ENCODE measurements around the gene CHST15.
A peak's percentile ranks its signal among the peaks of the same experiment; 100 is the strongest.

CHST15 gene

DNA sequence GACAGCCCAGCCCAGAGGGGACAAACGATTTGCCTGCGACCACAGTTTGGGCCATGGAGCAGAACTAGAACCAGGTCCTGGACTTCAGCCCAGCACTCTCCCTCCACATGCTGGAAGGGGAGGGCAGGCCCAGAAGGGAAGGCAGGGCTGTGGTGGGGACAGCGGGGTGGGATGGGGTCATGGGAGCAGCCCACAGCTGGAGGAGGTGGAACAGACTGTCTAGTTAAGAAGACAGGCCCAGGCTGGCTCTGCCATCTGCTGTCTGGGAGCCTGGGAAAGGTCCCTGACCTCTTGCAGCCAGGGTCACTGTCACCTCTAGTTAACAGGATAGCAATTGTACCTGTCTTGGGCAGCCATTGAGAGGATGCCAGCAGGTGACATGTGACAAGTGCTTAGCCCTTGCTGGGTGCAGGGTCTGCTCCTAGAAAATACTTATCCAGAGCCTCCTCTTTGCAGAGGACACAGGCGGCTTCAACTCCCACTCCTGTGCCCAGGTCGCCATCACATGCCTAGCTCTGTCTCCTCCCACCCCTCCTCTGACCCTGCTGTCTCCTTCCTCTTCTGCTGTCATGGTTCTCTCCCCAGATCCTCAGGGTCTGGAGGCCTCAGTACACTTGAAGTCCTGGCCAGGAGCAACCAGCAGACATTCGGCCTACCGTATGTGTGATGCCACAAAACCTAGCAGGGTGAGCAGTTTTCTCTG is 37.0 kb upstream of the CHST15 start:
- intact Hi-C loops (cut with DNase I; ENCODE audit: low total_unique reads): no loop called here
- no peak for DNase-seq
- no peaks in the 10 kb centered on the region for H3K9me3 ChIP-seq
- no peaks in the 10 kb centered on the region for H3K27me3 ChIP-seq
- TF ChIP-seq, protein P1, sequence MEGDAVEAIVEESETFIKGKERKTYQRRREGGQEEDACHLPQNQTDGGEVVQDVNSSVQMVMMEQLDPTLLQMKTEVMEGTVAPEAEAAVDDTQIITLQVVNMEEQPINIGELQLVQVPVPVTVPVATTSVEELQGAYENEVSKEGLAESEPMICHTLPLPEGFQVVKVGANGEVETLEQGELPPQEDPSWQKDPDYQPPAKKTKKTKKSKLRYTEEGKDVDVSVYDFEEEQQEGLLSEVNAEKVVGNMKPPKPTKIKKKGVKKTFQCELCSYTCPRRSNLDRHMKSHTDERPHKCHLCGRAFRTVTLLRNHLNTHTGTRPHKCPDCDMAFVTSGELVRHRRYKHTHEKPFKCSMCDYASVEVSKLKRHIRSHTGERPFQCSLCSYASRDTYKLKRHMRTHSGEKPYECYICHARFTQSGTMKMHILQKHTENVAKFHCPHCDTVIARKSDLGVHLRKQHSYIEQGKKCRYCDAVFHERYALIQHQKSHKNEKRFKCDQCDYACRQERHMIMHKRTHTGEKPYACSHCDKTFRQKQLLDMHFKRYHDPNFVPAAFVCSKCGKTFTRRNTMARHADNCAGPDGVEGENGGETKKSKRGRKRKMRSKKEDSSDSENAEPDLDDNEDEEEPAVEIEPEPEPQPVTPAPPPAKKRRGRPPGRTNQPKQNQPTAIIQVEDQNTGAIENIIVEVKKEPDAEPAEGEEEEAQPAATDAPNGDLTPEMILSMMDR (IDR thresholded peaks at IDR 0.05): no peak
- no peak overlapping the region for H3K4me3 ChIP-seq
- peaks cover 0 to 6% (median 2%) of the 10 kb centered on the region in 4 donors for H3K4me1 ChIP-seq
- H3K27ac ChIP-seq: no peak overlapping the region
- no peaks in the 10 kb centered on the region for H3K36me3 ChIP-seq

DNA sequence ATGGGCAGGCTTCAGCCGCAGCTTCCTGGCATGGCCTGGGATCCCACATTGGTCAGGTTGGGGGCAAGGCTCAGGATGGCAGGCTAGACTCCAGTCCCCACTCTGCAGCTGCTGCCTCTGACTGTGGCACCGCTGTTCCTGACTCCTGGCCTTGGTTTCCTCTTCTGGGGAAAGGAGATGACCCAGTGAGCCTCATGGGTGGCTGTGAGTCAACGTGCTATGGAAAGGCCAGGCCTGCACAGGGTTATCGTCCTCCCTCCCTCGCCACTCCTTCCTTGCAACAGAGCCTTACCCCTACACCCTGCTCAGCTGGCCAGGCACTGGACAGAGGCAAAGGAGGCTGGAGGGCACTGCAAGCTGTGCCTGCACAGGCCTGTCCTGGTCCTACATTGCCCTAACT is 36.1 kb upstream of the CHST15 start:
- Histone ChIP-seq H3K4me1 (peaks cover 0 to 6% (median 2%) of the 10 kb centered on the region in 4 donors), H3K4me3 (no peak overlapping the region), H3K27me3 (no peaks in the 10 kb centered on the region), H3K36me3 (no peaks in the 10 kb centered on the region), H3K9me3 (no peaks in the 10 kb centered on the region), H3K27ac (no peak overlapping the region)
- TF ChIP-seq, protein P1 (IDR thresholded peaks at IDR 0.05): no peak
- DNase-seq: peak in 1 of 2 donors; percentile 38
- intact Hi-C loops (cut with DNase I; ENCODE audit: low total_unique reads): no loop called here

DNA sequence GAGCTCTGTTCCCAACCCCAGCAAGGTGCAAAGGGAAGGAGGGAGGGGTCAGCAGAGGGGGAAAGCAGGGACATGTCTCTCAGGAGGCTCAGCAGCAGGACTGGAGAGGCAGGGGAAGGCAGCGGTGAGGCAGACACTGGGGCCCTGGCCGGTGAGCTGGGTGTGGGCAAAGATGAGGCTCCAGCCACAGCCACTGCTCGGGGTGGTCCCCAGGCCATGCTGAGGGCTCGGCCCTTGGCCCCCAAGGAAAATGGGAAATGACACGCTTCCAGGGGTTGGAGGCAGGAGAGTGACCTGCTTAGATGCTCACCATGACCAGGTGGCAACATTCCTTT is 35.4 kb upstream of the CHST15 start:
- no peaks in the 10 kb centered on the region for H3K36me3 ChIP-seq
- H3K9me3 ChIP-seq: no peaks in the 10 kb centered on the region
- H3K4me1 ChIP-seq: peaks cover 0 to 6% (median 2%) of the 10 kb centered on the region in 4 donors
- TF ChIP-seq, protein P1 (IDR thresholded peaks at IDR 0.05): no peak
- H3K27me3 ChIP-seq: no peaks in the 10 kb centered on the region
- no peak overlapping the region for H3K4me3 ChIP-seq
- intact Hi-C loops (cut with DNase I; ENCODE audit: low total_unique reads): no loop called here
- no peak for DNase-seq
- no peak overlapping the region for H3K27ac ChIP-seq

DNA sequence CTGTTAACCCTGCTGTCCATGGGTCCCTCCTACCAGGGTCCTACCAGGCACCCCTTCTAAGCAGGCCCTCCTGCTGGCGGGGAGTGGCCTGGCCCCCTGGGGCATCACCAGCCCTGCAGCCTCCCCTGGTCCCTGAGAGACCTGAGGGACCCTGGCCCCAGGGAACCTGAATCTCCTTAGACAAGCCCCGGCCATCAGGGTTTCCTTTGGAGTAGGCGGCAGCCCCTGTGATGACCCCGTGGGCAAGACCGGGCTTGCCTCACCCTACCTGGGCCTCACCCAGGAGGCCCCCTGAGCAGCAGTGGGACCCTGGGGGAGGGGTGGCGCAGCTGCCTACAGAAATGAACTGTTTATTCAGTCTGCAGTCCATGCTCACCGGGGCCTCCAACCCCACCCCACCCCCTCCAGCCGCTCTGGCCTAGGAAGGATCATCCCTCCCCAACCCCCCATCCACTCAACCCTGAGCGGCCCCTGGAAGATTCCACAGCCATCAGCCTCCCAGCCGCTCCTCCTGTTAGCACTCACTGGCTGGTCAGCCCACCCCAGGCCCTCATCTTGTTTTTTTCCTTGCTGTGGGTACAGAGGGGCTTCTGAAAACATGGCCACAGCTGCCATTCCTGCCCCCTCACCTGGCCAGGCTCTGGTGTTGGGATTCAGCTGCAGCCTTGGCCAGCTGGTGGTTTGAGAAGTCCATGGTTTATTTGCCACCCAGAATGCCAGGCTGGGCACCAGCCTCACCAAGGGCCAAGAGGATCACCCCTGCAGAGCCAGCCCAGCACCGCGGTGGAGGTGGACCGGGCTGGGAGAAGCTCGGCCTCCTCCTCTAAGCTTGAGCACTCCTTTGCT is 34.8 kb upstream of the CHST15 start:
- no peak overlapping the region for H3K4me3 ChIP-seq
- intact Hi-C loops (cut with DNase I; ENCODE audit: low total_unique reads): no loop called here
- H3K36me3 ChIP-seq: no peaks in the 10 kb centered on the region
- peaks cover 0 to 6% (median 2%) of the 10 kb centered on the region in 4 donors for H3K4me1 ChIP-seq
- H3K9me3 ChIP-seq: no peaks in the 10 kb centered on the region
- no peak for DNase-seq
- no peak overlapping the region for H3K27ac ChIP-seq
- TF ChIP-seq, protein P1 (IDR thresholded peaks at IDR 0.05): no peak
- H3K27me3 ChIP-seq: no peaks in the 10 kb centered on the region

DNA sequence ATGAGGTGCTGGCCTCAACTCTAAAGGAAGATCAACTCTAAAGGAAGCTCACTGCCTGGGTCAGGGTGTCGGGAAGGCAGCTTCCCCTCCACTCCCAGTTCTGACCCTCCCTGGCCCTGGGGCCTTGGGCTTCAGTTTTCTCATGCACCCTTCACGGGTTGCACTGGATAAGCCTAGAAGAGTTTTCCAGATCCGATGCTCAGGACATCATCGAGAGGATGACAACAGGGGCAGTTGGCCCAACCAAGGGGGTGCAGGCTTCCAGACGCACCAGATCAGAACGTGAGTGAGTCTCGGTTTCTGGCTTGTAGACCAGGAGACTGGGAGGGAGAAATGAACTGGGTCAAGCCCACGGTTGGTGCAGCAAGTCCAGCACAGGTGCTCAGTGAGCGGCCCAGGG is 34.2 kb upstream of the CHST15 start:
- Histone ChIP-seq H3K27ac (no peak overlapping the region), H3K9me3 (no peaks in the 10 kb centered on the region), H3K4me1 (peaks cover 0 to 6% (median 2%) of the 10 kb centered on the region in 4 donors), H3K36me3 (no peaks in the 10 kb centered on the region), H3K27me3 (no peaks in the 10 kb centered on the region), H3K4me3 (no peak overlapping the region)
- intact Hi-C loops (cut with DNase I; ENCODE audit: low total_unique reads): no loop called here
- TF ChIP-seq, protein P1 (IDR thresholded peaks at IDR 0.05): no peak
- DNase-seq: no peak
